ENCODE data around the gene ACER3.
"Not testable (repeated sequence)": the region's sequence is repeated elsewhere in the genome, so short reads cannot be mapped to it uniquely, and the experiment has no call there.

ACER3 gene

GRCh38 chr11:77060234-77060633, 199.5 kb downstream of the ACER3 start:
- no peak for DNase-seq (ENCODE audit: low read depth)

- DNase-seq (ENCODE audit: low read depth): not testable (repeated sequence)
These were observed 200.5 kb downstream of the ACER3 start for GRCh38 chr11:77061258-77061657.

DNA sequence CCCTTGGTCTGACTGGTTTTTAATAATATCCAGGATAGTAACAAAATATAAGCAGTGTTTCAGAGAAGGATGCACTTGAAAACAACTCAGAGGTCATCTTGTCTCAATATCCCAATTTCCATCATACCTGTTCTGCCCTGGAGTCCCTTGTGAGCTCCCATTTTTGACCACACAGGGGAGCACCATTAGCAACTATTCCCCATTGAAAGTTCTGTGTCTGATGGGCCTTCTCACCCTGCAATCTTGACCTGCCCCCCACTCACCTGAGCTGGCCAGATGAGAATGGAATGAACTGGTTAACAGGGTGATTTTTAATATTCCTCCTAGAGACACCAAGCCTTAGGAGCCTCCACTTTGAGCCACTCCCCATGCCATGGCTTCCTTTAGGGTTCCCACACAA, 202.2 kb downstream of the ACER3 start:
- no peak for DNase-seq (ENCODE audit: low read depth)

DNA sequence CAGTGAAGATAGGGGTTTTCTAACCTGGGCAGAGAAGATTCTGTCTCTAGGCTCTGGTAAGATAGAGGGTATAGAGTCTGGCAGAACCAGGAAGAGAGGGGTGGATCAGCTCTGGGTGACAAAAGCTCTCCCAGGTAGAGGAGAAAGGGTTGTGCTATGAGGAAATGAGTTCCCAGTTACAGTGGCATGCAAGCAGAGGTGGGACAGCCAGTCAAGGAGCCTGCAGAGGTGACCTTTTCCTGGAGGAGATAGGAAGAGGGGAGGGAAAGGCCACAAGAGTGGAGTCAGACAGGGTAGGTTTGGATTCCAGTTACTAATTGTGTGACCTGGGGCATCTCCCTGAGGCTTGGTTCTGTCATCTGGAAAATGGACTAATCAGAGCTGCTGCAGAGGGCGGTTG, 202.7 kb downstream of the ACER3 start:
- DNase-seq (ENCODE audit: low read depth): no peak

DNA sequence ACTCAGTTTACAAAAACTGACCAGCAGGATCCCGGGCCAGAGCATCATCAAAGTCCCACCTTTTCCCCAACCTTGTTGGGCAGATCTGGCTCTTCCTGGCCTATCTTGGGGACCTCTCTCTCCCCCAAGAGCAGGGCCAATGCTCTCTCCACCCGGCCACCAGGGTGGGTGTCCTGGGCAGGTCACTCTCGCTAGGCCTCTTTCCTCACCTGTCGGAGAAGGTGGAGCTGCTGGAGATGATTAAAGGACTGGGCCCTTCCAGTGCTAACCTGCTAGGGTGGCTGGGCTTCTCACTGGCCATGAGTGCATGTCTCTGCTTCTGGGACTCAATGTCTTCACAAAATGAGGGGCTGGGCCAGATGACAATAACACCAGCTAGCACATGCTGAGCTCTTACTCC, 203.1 kb downstream of the ACER3 start:
- no peak for DNase-seq (ENCODE audit: low read depth)

GRCh38 chr11:77064648-77065217, 204.0 kb downstream of the ACER3 start:
- DNase-seq (ENCODE audit: low read depth): no peak

DNA sequence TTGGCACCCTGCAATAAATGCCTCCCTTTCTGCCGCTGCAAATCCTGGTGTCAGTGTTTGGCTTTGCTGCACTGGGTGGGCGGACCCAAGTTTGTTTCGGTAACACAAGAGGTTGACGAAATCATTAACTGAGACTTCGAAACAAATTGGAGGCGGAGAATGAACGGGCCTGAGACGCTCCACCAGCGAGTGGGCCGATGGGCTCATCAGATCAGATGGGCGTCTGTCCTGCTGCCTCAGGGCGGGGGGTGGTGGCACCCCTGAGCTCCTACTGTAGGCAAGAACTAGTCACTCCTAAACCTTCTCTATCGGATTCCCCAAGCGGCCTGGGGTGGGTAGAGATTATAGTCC, 205.1 kb downstream of the ACER3 start:
- DNase-seq (ENCODE audit: low read depth): no peak

- peak; percentile 86 for DNase-seq (ENCODE audit: low read depth)
These were observed 205.7 kb downstream of the ACER3 start, which contains the start of gene CAPN5 for GRCh38 chr11:77066229-77067042. Gene CAPN5 (plus strand): TSS chr11:77066971. CDS start chr11:77084887, 17,916 bp downstream.

- DNase-seq (ENCODE audit: low read depth): no peak
These were observed 207.2 kb downstream of the ACER3 start for GRCh38 chr11:77067861-77068443.

DNA sequence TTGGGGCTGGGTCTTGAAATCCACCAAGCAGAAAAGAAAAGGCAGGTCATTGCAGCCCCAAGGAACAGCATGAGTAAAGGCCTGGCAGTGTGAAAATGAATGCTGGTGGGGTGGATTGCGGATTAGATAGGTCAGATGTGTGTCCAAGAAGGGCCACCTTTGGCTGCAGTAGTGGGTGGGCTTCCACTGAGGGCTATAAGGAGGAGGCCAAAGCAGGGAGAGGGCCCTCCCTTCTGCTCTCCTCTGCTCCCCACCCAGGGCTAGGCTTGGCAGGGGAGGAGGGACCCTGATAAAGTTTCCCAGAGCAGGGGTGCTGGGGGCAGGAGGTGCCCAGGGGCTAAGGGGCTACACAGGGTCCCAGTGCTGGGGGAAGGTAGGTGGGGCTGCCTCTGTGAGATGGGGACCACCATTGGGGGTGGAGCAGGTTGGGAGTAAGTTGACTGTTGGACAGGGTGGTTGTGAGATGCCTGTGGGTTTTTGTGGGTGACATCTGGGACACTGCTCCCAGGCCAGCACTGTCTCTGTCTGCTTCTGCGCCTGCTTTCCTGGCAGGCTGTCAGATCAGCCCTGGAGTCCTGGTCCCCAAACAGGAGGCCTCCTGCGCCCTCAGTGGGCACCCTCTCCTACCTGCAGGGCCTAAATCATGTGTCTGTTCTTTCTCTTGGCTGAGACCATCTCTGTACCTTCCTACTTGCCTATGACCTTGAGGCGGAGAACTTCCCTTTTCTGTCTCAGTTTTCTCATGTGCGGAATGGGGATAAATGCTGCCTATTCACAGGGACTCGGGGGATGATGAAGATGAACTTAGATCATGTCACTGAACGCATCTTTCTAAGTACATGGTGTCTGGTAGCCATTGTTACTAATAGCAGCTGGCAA, 208.0 kb downstream of the ACER3 start:
- DNase-seq (ENCODE audit: low read depth): no peak

DNA sequence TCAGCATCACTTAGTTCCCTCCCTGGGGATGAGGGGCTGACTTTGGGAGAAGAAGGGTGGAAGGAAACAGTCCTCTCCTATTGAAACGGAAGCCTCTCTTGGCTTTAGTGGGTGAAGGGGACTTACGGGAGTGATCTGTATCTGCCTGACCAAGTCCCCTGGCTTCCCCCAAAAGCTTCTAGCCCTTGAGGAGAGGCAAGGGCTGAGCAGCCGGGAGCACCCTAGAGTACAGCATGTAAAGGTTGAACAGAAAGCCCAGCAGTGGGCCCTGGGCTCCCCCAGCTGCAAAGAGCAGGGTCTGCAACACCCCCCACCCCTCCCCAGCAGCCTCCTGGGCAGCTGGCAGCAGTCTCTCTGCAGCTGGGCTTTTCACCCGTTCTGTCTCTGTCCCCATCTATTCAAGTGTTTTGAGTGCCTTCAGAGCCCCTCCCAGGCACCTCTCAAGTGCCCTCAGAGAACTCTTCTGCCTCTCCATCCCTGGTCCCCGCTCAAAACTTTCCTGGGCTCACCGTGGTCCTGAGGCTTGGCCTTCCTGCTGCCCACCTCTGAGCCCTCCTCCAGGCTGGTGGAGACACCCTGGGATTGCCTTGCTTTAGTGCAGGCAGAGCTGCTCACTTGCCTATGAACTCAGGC, 208.7 kb downstream of the ACER3 start:
- DNase-seq (ENCODE audit: low read depth): no peak

GRCh38 chr11:77069969-77070582, 209.4 kb downstream of the ACER3 start:
- DNase-seq (ENCODE audit: low read depth): no peak

GRCh38 chr11:77071077-77071476, 210.4 kb downstream of the ACER3 start:
- no peak for DNase-seq (ENCODE audit: low read depth)

DNA sequence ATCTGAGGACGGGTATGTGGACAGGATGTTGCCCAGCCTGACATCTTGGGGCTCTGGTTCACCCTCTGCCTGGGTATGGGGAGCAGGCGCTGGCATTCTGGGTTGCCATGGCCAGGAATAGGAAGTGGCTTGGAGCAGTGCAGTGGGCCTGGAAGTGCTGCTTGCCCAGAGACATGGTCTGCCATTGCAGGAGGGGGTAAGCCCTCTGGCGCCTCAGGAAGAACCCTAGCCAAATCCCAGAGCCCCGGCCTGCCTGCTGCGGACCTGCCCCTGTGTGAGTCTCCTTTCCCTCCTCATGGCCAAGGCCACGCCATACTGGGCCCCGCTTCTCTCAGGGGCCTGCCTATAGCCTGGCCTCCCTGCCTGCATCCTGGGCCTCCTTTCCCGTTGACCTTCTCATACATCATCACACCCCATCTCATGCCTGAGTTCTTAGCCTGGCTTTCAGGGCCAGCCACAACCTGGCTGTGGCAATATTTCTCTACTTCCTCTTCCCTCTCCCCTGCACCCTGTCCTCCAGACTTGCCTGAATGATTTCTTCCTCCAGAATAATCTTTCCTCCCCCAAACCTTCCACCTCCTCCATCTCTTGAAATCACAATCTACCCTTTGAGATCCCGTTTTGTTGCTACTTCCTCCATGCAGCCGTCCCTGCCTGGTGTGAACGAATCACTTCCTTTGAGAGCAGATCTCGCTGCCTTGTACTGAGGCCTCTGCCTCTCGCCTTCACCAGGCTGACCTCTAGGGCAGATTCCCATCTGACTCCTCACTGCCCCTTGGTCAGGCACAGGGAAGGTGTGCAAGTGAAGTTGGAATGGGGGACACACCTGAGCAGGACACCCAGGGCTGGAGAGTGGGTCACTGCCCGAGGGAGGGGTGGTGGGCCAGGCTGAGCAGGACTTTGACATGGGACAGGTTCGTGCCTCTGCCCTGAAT, 211.2 kb downstream of the ACER3 start:
- DNase-seq (ENCODE audit: low read depth): no peak

DNA sequence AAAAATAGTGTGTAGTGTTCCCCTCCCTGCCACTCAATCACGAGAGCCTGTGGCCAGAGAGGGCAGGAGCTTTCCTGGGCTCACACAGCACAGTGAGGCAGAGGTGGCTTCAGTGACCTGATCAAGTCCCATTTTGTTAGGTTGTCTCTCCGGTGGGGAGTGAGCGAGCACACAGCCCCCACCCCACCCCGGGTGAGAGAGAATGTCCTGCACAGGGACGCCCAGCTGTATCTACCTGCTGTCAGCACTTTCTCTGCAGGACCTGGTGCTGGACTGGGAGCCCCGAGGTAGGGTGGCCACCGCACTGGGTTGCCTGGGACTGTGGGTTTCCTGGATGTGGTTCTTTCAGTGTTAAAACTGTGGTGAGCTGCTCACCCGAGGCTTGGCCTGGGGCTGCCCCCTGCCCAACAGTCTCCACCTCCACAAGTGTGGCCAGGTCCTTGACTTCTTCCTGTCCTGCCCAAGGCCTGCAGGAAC, 212.2 kb downstream of the ACER3 start:
- DNase-seq (ENCODE audit: low read depth): no peak

DNA sequence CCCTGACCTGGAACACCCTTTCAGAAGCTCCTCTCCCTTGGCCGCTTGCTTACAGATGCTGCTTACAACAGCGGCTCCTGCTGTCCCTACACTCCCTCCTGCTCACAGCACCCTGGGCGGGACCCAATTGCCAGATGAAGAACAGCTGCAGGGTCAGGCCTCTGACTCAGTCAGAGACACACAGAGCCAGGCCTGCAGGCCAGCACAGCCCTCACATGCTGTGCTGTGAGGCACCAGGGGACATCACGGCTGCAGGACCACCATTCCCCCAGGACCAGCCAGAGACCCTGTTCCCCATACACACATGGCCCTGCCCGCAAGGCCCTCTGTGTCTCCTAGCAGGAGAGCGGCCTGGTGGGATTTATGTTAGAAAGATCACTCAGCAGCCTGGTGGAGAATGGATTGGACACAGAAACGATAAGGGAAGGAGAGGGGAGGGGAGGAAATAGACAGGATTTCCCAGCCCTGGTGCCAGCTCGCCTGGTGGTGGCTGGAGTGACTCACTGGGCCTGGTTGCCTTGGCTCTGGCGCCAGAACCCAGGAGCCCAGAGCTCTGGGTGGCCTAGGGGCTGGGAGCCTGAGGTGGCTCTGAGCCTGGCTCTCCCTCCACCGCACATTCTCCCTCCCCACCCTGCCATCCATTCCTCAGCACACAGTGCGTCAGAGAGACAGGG, 212.7 kb downstream of the ACER3 start:
- peak; percentile 94 for DNase-seq (ENCODE audit: low read depth)

GRCh38 chr11:77074205-77074604, 213.5 kb downstream of the ACER3 start:
- DNase-seq (ENCODE audit: low read depth): no peak

DNA sequence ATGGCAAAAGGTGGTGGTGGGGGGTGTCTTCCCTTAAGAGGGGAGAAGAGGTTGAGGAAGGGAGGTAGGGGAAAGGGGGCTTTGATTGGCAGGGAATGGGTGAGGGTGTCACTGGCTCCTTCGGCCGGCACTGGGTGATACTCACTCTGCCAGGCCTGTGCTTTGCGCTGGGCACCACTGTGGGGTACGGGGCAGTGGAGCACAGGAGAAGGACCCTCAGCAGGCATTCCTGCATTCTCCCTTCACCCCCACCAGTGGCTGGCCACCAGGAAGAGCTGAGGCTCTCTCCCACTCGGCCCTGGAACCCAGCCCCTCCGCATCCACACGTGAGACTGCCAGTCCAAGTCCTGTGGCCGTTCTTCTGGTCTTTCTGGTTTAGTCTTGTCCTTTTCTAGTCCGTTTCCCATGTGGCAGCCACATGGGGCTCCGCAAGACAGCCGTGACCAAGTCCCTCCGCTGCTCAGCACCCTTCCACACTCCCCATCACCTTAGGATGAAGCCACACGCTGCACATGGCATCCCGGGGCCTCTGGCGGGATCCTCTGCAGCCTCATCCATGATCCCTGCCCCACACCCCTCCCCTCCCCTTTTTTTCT, 214.0 kb downstream of the ACER3 start:
- DNase-seq (ENCODE audit: low read depth): no peak

GRCh38 chr11:77075425-77075905, 214.7 kb downstream of the ACER3 start:
- DNase-seq (ENCODE audit: low read depth): no peak
